ENCODE measurements around the gene DOK3.

The DOK3 gene

GRCh38 chr5:177509381-177509951, at the start of gene DOK3:
Gene DOK3 (minus strand): TSS chr5:177509826. CDS start chr5:177509540, 286 bp downstream.
- DNase-seq, result peak in 1 of 2 donors; percentile 37

- DNase-seq, result no peak
Observed at GRCh38 chr5:177557796-177558195, 48.2 kb upstream of the DOK3 start.

- peak in 1 of 2 donors; percentile 50 for DNase-seq
Observed at GRCh38 chr5:177557041-177557647, 47.5 kb upstream of the DOK3 start.

- DNase-seq, result no peak
Observed at GRCh38 chr5:177555665-177556064, 46.0 kb upstream of the DOK3 start.

- DNase-seq, result no peak
Observed at GRCh38 chr5:177555228-177555627, 45.6 kb upstream of the DOK3 start.

GRCh38 chr5:177554474-177555111, 45.0 kb upstream of the DOK3 start, which contains the start of gene FAM193B:
Gene FAM193B (minus strand): TSS chr5:177554563. CDS start chr5:177554458, 105 bp downstream.
- DNase-seq, result peak; percentile 94 to 96

GRCh38 chr5:177553671-177554429, 44.2 kb upstream of the DOK3 start:
- DNase-seq, result peak in 1 of 2 donors; percentile 36

GRCh38 chr5:177552839-177553455, 43.3 kb upstream of the DOK3 start:
- DNase-seq, result no peak

- DNase-seq, result no peak
Observed at GRCh38 chr5:177550122-177550521, 40.5 kb upstream of the DOK3 start.

- no peak for DNase-seq
Observed at GRCh38 chr5:177548495-177548894, 38.9 kb upstream of the DOK3 start.

- DNase-seq, result no peak
Observed at GRCh38 chr5:177547736-177548135, 38.1 kb upstream of the DOK3 start.

GRCh38 chr5:177546258-177546741, 36.7 kb upstream of the DOK3 start:
- peak in 1 of 2 donors; percentile 17 for DNase-seq

GRCh38 chr5:177545487-177546257, 36.0 kb upstream of the DOK3 start:
- DNase-seq, result peak in 1 of 2 donors; percentile 37

- no peak for DNase-seq
Observed at GRCh38 chr5:177542816-177543465, 33.3 kb upstream of the DOK3 start.

GRCh38 chr5:177540438-177540837, 30.8 kb upstream of the DOK3 start:
- DNase-seq, result no peak

GRCh38 chr5:177539411-177539810, 29.8 kb upstream of the DOK3 start:
- no peak for DNase-seq

- DNase-seq, result no peak
Observed at GRCh38 chr5:177538876-177539275, 29.2 kb upstream of the DOK3 start.

GRCh38 chr5:177537389-177538361, 28.0 kb upstream of the DOK3 start:
- no peak for DNase-seq

- no peak for DNase-seq
Observed at GRCh38 chr5:177536386-177536785, 26.8 kb upstream of the DOK3 start.

GRCh38 chr5:177535125-177535524, 25.5 kb upstream of the DOK3 start:
- DNase-seq, result no peak
